Forelimb muscle (tissue), 1 donor: ENCODE data around the gene BMPR1B. TPM values are rescaled to one million over a fixed set of nuclear protein-coding genes. Genes with fewer than 3 reads are reported as not detected.
A peak's percentile ranks its signal among the peaks of the same experiment; 100 is the strongest.

Experiments used
- DNase-seq: peaks from one replicate; pipeline ENCODE4 v3.0.0-alpha.2; 2013; ENCODE audit warnings: low read depth
- polyA plus RNA-seq: library from polyadenylated mRNA; unstranded; fragments of 120-200 nt; gene quantifications from one replicate; pipeline ENCODE4 v1.2.1, GENCODE V29; 2013; ENCODE audit not compliant: insufficient read length

BMPR1B gene
- polyA plus RNA-seq, 1 donor = 16.0 TPM

- no peak for DNase-seq
These were observed 201.6 kb downstream of the BMPR1B start for GRCh38 chr4:94959307-94959706.

GRCh38 chr4:94960708-94961107 is 203.0 kb downstream of the BMPR1B start:
- no peak for DNase-seq

GRCh38 chr4:94961420-94961819 is 203.7 kb downstream of the BMPR1B start:
- DNase-seq = no peak

- DNase-seq = no peak
These were observed 204.7 kb downstream of the BMPR1B start for GRCh38 chr4:94962484-94962883.

- no peak for DNase-seq
These were observed 208.1 kb downstream of the BMPR1B start for GRCh38 chr4:94965852-94966251.

GRCh38 chr4:94968493-94968892 is 210.7 kb downstream of the BMPR1B start:
- DNase-seq = no peak

- DNase-seq = no peak
These were observed 212.9 kb downstream of the BMPR1B start for GRCh38 chr4:94970650-94971049.

- no peak for DNase-seq
These were observed 217.0 kb downstream of the BMPR1B start for GRCh38 chr4:94974773-94975172.

GRCh38 chr4:94976371-94977011 is 218.7 kb downstream of the BMPR1B start:
- DNase-seq = no peak

- no peak for DNase-seq
These were observed 221.1 kb downstream of the BMPR1B start for GRCh38 chr4:94978904-94979303.

GRCh38 chr4:94979621-94980020 is 221.9 kb downstream of the BMPR1B start:
- DNase-seq = no peak

GRCh38 chr4:94995684-94996394 is 238.1 kb downstream of the BMPR1B start:
- peak; percentile 19 for DNase-seq

- DNase-seq = no peak
These were observed 242.4 kb downstream of the BMPR1B start for GRCh38 chr4:95000076-95000648.

GRCh38 chr4:95004912-95005311 is 247.2 kb downstream of the BMPR1B start:
- DNase-seq = no peak

- DNase-seq = no peak
These were observed 250.2 kb downstream of the BMPR1B start for GRCh38 chr4:95007998-95008397.

- no peak for DNase-seq
These were observed 255.5 kb downstream of the BMPR1B start for GRCh38 chr4:95013236-95013635.

- DNase-seq = no peak
These were observed 256.3 kb downstream of the BMPR1B start for GRCh38 chr4:95014068-95014467.

- DNase-seq = no peak
These were observed 259.7 kb downstream of the BMPR1B start for GRCh38 chr4:95017305-95018064.

- no peak for DNase-seq
These were observed 261.0 kb downstream of the BMPR1B start for GRCh38 chr4:95018785-95019184.

- no peak for DNase-seq
These were observed 262.8 kb downstream of the BMPR1B start for GRCh38 chr4:95020521-95020920.

- DNase-seq = no peak
These were observed 263.3 kb downstream of the BMPR1B start for GRCh38 chr4:95021099-95021498.

GRCh38 chr4:95023110-95023509 is 265.4 kb downstream of the BMPR1B start:
- DNase-seq = no peak
